ENCODE measurements around the gene ZNF750. TPM values are rescaled to one million over a fixed set of nuclear protein-coding genes. Genes with fewer than 3 reads are reported as not detected.

Gene ZNF750
- total and polyA plus RNA-seq, 2 of the 13 experiments (the other 11 are each of a cell fraction or from before 2014, with no cell fraction given) = not detected

GRCh38 chr17:82874011-82874835 lies 34.4 kb upstream of the ZNF750 start:
- intact Hi-C loops (cut with micrococcal nuclease; ENCODE audit: unreplicated experiment) (no loop called here), in situ Hi-C loops (cut with HindIII; ENCODE audit: extremely low pct_ligation_motif_present, low pct_unique_long_range_greater_than_20kb) (no loop called here)
- peaks cover 30% of the 10 kb centered on the region for H3K4me1 ChIP-seq (ENCODE audit: insufficient read depth, low read length)
- CTCF ChIA-PET (ENCODE audit: low intra/inter-chr PET ratio, low total read pairs) = no interaction called here
- no peaks in the 10 kb centered on the region for H3K79me2 ChIP-seq (ENCODE audit: insufficient read depth, low read length)
- H3K9me3 ChIP-seq (ENCODE audit: low read length) = no peaks in the 10 kb centered on the region
- POLR2A ChIA-PET = interaction anchor here (1.0 to 1.2 kb wide), 2 partner anchors 15 to 21 kb away, joined by 3 to 4 read pairs; no protein-coding TSS in a partner anchor
- no peak overlapping the region for H3K9ac ChIP-seq (ENCODE audit: insufficient read depth, low read depth, low read length)
- BruUV-seq (replicated peaks) = no TSS peak
- no peak overlapping the region for H3K4me2 ChIP-seq (ENCODE audit: low read depth, low read length)
- 96% methylated on average over 29 of the region's 34 CpGs for WGBS (ENCODE audit: low lambda C conversion rate)
- H4K20me1 ChIP-seq (ENCODE audit: insufficient read depth, low read length) = no peaks in the 10 kb centered on the region
- H3K27ac ChIP-seq (ENCODE audit: extremely low read length, insufficient read depth, low read length) = no peak overlapping the region
- H2AFZ ChIP-seq (ENCODE audit: low read length) = no peak overlapping the region
- H3K36me3 ChIP-seq (replicated peaks in 1 of 2; ENCODE audit: control insufficient read depth in 1 of 2, insufficient read depth in 2 of 2, low read length in 2 of 2) = peaks cover 13 to 19% of the 10 kb centered on the region in 2 experiments; a peak in 4 of 5 replicates
- no peak for TF ChIP-seq NFRKB (IDR thresholded peaks at IDR 0.05)
- no peak for TF ChIP-seq ZNF549 (CRISPR knock-in tag; IDR thresholded peaks at IDR 0.05)
- no peak for TF ChIP-seq ZNF256 (CRISPR knock-in tag; conservative IDR thresholded peaks at IDR 0.05)
- TF ChIP-seq ZNF503 (CRISPR knock-in tag; IDR thresholded peaks at IDR 0.05) = no peak
- no peak for TF ChIP-seq NAIF1 (CRISPR knock-in tag; IDR thresholded peaks at IDR 0.05; ENCODE audit: borderline replicate concordance)
- no peak for TF ChIP-seq ZNF264 (CRISPR knock-in tag; IDR thresholded peaks at IDR 0.05)
- TF ChIP-seq MEIS2 (CRISPR knock-in tag; IDR thresholded peaks at IDR 0.05) = no peak
- no peak for TF ChIP-seq ZFP36 (IDR thresholded peaks at IDR 0.05; ENCODE audit: borderline replicate concordance, low read depth, low read length, partially characterized antibody)
- no peak for TF ChIP-seq PCBP2 (optimal IDR thresholded peaks at IDR 0.05; ENCODE audit: low read depth, low read length, poor library complexity, severe bottlenecking)
- no peak for TF ChIP-seq KLF12 (CRISPR knock-in tag; IDR thresholded peaks at IDR 0.05; ENCODE audit: borderline replicate concordance)
- FAIRE-seq (no peak), DNase-seq (ENCODE audit: low spot score) (no peak), ATAC-seq (no peak)
- H3K27me3 ChIP-seq (ENCODE audit: control insufficient read depth in 1 of 2, insufficient read depth in 2 of 2, low read length in 2 of 2) = no peaks in the 10 kb centered on the region
- H3K4me3 ChIP-seq (replicated peaks in 1 of 3; ENCODE audit: insufficient read depth in 1 of 3, low read depth in 2 of 3, low read length in 3 of 3) = no peak overlapping the region
